GM21515 (cell line): Measurements from ENCODE around the gene PI4KA.
"Not testable (repeated sequence)": the region's sequence is repeated elsewhere in the genome, so short reads cannot be mapped to it uniquely, and the experiment has no call there.

Experiments
- ATAC-seq: cut with Tn5 transposase; IDR thresholded peaks from one replicate; pipeline ENCODE4 v1.9.1; 2021; ENCODE audit not compliant: unreplicated experiment

PI4KA gene

GRCh38 chr22:20752104-20752741 is 106.4 kb downstream of the PI4KA start:
- no peak for ATAC-seq

GRCh38 chr22:20751185-20751851 is 107.3 kb downstream of the PI4KA start:
- no peak for ATAC-seq

GRCh38 chr22:20750461-20751184 is 108.0 kb downstream of the PI4KA start:
- ATAC-seq = no peak

GRCh38 chr22:20749453-20749852 is 109.2 kb downstream of the PI4KA start:
- ATAC-seq = no peak

GRCh38 chr22:20748731-20749428 is 109.7 kb downstream of the PI4KA start:
- ATAC-seq = no peak

GRCh38 chr22:20748082-20748481 is 110.5 kb downstream of the PI4KA start:
- no peak for ATAC-seq

GRCh38 chr22:20747223-20747622 is 111.4 kb downstream of the PI4KA start:
- ATAC-seq = no peak

GRCh38 chr22:20746431-20747189 is 112.0 kb downstream of the PI4KA start:
- no peak for ATAC-seq

GRCh38 chr22:20745119-20745518 is 113.5 kb downstream of the PI4KA start:
- no peak for ATAC-seq

GRCh38 chr22:20744456-20744855 is 114.2 kb downstream of the PI4KA start:
- no peak for ATAC-seq

GRCh38 chr22:20742764-20743163 is 115.8 kb downstream of the PI4KA start:
- no peak for ATAC-seq

GRCh38 chr22:20741634-20742581 is 116.7 kb downstream of the PI4KA start:
- ATAC-seq = no peak

- ATAC-seq = no peak
Observed at GRCh38 chr22:20741008-20741633, 117.5 kb downstream of the PI4KA start.

- no peak for ATAC-seq
Observed at GRCh38 chr22:20740222-20740951, 118.2 kb downstream of the PI4KA start.

GRCh38 chr22:20738394-20739089 is 120.1 kb downstream of the PI4KA start:
- no peak for ATAC-seq

GRCh38 chr22:20736891-20737290 is 121.7 kb downstream of the PI4KA start:
- not testable (repeated sequence) for ATAC-seq

- not testable (repeated sequence) for ATAC-seq
Observed at GRCh38 chr22:20735356-20736162, 123.1 kb downstream of the PI4KA start.
